ENCODE measurements around the gene TENM4.

DNA sequence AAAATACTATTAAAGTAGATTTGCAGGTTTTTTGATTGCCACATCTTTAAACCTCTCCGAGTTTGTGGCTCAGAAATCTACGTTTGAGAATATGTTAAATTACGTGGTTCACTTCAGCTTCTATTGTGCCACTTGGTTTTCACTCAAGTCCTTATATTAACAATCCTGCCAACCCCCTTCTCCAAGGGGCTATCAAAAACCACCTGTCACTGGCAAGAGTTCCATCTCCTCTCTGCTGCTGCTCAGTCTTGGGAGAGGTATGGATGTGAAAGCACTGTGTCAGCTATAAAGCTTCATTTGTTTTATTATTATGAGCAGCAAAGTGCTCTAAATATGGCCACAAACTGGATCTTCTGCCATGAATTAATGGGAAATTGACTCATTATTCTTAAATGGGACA lies 668.6 kb downstream of the TENM4 start:
- TF ChIP-seq SIN3A (IDR thresholded peaks at IDR 0.05; ENCODE audit: borderline replicate concordance, insufficient read depth, low read depth, low read length) (no peak), POLR2AphosphoS5 (IDR thresholded peaks at IDR 0.05; ENCODE audit: low read depth, low read length) (no peak)
